SK-N-SH (cell line): ENCODE results near the gene CDH4. TPM values are rescaled to one million over a fixed set of nuclear protein-coding genes. Genes with fewer than 3 reads are reported as not detected.

ENCODE experiments used
- CTCF ChIA-PET: fragments of 300-600, 350-600 bp; formaldehyde crosslinking; extraction: SDS; loops from one replicate; lab custom pipeline; 2021; lab: Yijun Ruan, JAX
- POLR2A ChIA-PET: fragments of 350-600 bp; sonication (Branson Sonifier 250); formaldehyde crosslinking; extraction: SDS; loops from one replicate; lab custom pipeline; 2020; ENCODE audit warnings: antibody characterized with exemption, inconsistent platforms; lab: Yijun Ruan, JAX
- DNase-seq: peaks from one replicate; pipeline ENCODE4 v3.0.0; 2012
- H2AFZ ChIP-seq: fragments of 200-600 bp; sonication (generic); 2 replicates; pipeline ENCODE4 v1.8.1; 2016; ENCODE audit warnings: antibody characterized with exemption, mild to moderate bottlenecking, low read depth
- H3F3A ChIP-seq: fragments of 200-600 bp; sonication (generic); replicated peaks from 2 replicates; pipeline ENCODE3; 2016; ENCODE audit warnings: antibody characterized with exemption, mild to moderate bottlenecking; ENCODE audit not compliant: insufficient read depth
- H3K27ac ChIP-seq, 2 experiments: fragments of 200-500 bp in 1 of 2; fragments of 200-600 bp in 1 of 2; sonication (Bioruptor generic) in 1 of 2; sonication (generic), shearing (Covaris generic) in 1 of 2; 2 replicates each; pipeline versions ENCODE4 v1.5.1 to v1.6.1; 2014 to 2016; ENCODE audit warnings: low read depth in 2 of 2, inconsistent platforms in 1 of 2, low read length in 1 of 2, mild to moderate bottlenecking in 1 of 2, mixed read lengths in 1 of 2
- H3K27me3 ChIP-seq: fragments of 200-600 bp; sonication (generic), shearing (Covaris generic); 2 replicates; pipeline ENCODE4 v1.6.1; 2016; ENCODE audit warnings: mixed run types; ENCODE audit not compliant: insufficient read depth
- H3K36me3 ChIP-seq, 2 experiments: fragments of 200-500 bp in 1 of 2; fragments of 200-600 bp in 1 of 2; sonication (Bioruptor generic) in 1 of 2; sonication (generic) in 1 of 2; replicated peaks in 1 of 2; 2 replicates each; pipeline versions ENCODE3 to v1.5.1; 2014 to 2016; ENCODE audit warnings: low read length in 1 of 2, mild to moderate bottlenecking in 1 of 2; ENCODE audit not compliant: insufficient read depth in 2 of 2, control insufficient read depth in 1 of 2
- H3K4me1 ChIP-seq, 2 experiments: fragments of 200-500 bp in 1 of 2; fragments of 200-600 bp in 1 of 2; sonication (Bioruptor generic) in 1 of 2; sonication (generic), shearing (Covaris generic) in 1 of 2; 2 replicates each; pipeline versions ENCODE4 v1.5.1 to v1.6.1; 2014 to 2016; ENCODE audit warnings: low read depth in 1 of 2, low read length in 1 of 2, mixed run types in 1 of 2; ENCODE audit not compliant: insufficient read depth in 2 of 2, control insufficient read depth in 1 of 2
- H3K4me2 ChIP-seq: fragments of 200-600 bp; sonication (generic), shearing (Covaris generic); 2 replicates; pipeline ENCODE4 v1.6.1; 2017; ENCODE audit warnings: mixed run types
- H3K4me3 ChIP-seq, 2 experiments: fragments of 200-500 bp in 1 of 2; fragments of 200-600 bp in 1 of 2; sonication (Bioruptor generic) in 1 of 2; sonication (generic), shearing (Covaris generic) in 1 of 2; 2 replicates each; pipeline versions ENCODE4 v1.5.1 to v1.8.1; 2014 to 2016; ENCODE audit warnings: low read depth in 2 of 2, inconsistent platforms in 1 of 2, low read length in 1 of 2, mild to moderate bottlenecking in 1 of 2, mixed read lengths in 1 of 2, moderate library complexity in 1 of 2
- H3K79me2 ChIP-seq: fragments of 200-600 bp; sonication (generic); 2 replicates; pipeline ENCODE4 v1.8.1; 2017; ENCODE audit warnings: mild to moderate bottlenecking; ENCODE audit not compliant: insufficient read depth
- H3K9ac ChIP-seq: fragments of 200-600 bp; sonication (generic); 2 replicates; pipeline ENCODE4 v1.6.1; 2017; ENCODE audit warnings: mixed run types
- H3K9me2 ChIP-seq: fragments of 200-600 bp; sonication (generic); 2 replicates; pipeline ENCODE4 v1.6.1; 2017; ENCODE audit warnings: mixed run types
- H3K9me3 ChIP-seq: fragments of 200-600 bp; sonication (generic); 2 replicates; pipeline ENCODE4 v1.6.1; 2017; ENCODE audit warnings: mixed run types, mild to moderate bottlenecking, moderate library complexity
- H4K20me1 ChIP-seq: fragments of 200-600 bp; sonication (generic); 2 replicates; pipeline ENCODE4 v1.6.1; 2017; ENCODE audit warnings: mild to moderate bottlenecking, mixed run types; ENCODE audit not compliant: insufficient read depth
- CHD2 ChIP-seq: fragments of 150-350 bp; IDR thresholded peaks from 2 replicates; pipeline ENCODE4 v1.6.1; 2018; ENCODE audit warnings: low read length; ENCODE audit not compliant: partially characterized antibody
- CTCF ChIP-seq: fragments of 200-600 bp; sonication (generic); IDR thresholded peaks from 2 replicates; pipeline ENCODE4 v1.6.1; 2017; ENCODE audit warnings: antibody characterized with exemption, mild to moderate bottlenecking, moderate library complexity
- ELF1 ChIP-seq: IDR thresholded peaks from 2 replicates; pipeline ENCODE4 v1.4.0; 2012
- EP300 ChIP-seq, 2 experiments: IDR thresholded peaks; 2 replicates each; pipeline versions ENCODE4 v1.4.0 to v1.6.1; 2012; ENCODE audit warnings: borderline replicate concordance in 1 of 2, low read depth in 1 of 2, low read length in 1 of 2
- FOSL2 ChIP-seq: IDR thresholded peaks from 2 replicates; pipeline ENCODE4 v1.4.0; 2012; ENCODE audit warnings: low read depth, mild to moderate bottlenecking, moderate library complexity, borderline replicate concordance
- GATA2 ChIP-seq: sonication (generic); formaldehyde crosslinking; IDR thresholded peaks from 2 replicates; pipeline ENCODE4 v1.5.0; 2020; ENCODE audit warnings: mild to moderate bottlenecking, missing genetic modification reagents
- JUND ChIP-seq: IDR thresholded peaks from 2 replicates; pipeline ENCODE4 v1.4.0; 2012
- MAX ChIP-seq: IDR thresholded peaks from 2 replicates; pipeline ENCODE4 v1.4.0; 2012; ENCODE audit warnings: low read depth
- MEF2A ChIP-seq: IDR thresholded peaks from 2 replicates; pipeline ENCODE4 v1.4.0; 2012; ENCODE audit warnings: low read depth, borderline replicate concordance
- NRF1 ChIP-seq: IDR thresholded peaks from 2 replicates; pipeline ENCODE4 v1.6.1; 2012; ENCODE audit warnings: low read depth, mild to moderate bottlenecking, low read length
- PBX3 ChIP-seq: IDR thresholded peaks from 2 replicates; pipeline ENCODE4; 2012
- RAD21 ChIP-seq: IDR thresholded peaks from 2 replicates; pipeline ENCODE4 v1.6.1; 2012; ENCODE audit warnings: mild to moderate bottlenecking, low read length
- REST ChIP-seq: IDR thresholded peaks from 2 replicates; pipeline ENCODE4 v1.6.1; 2012; ENCODE audit warnings: mild to moderate bottlenecking, low read depth, low read length, moderate library complexity
- RXRA ChIP-seq: IDR thresholded peaks from 2 replicates; pipeline ENCODE4 v1.4.0; 2012; ENCODE audit warnings: low read depth, mild to moderate bottlenecking, borderline replicate concordance
- TEAD4 ChIP-seq: IDR thresholded peaks from 2 replicates; pipeline ENCODE4 v1.4.0; 2012; ENCODE audit warnings: mild to moderate bottlenecking, borderline replicate concordance; ENCODE audit not compliant: insufficient read depth
- YY1 ChIP-seq: IDR thresholded peaks from 2 replicates; pipeline ENCODE4 v1.4.0; 2012; ENCODE audit warnings: low read depth, mild to moderate bottlenecking
- WGBS: methylation state at CpG from one replicate; pipeline ENCODE4 v1.1.6; 2017; ENCODE audit warnings: low lambda C conversion rate; 5-methylcytosine and 5-hydroxymethylcytosine counted together
- polyA plus RNA-seq, 3 experiments: library from polyadenylated mRNA; depleted of rRNA; stranded (reverse); fragments of >200 nt; gene quantifications; 2 replicates each; pipeline ENCODE4 v1.2.3, GENCODE V29; 2012
- TF ChIP-seq, protein P1 (sequence below): fragments of 150-350 bp; IDR thresholded peaks from 2 replicates; pipeline ENCODE4 v1.6.1; 2017; ENCODE audit warnings: antibody characterized with exemption, low read length, low read depth, borderline replicate concordance
- TF ChIP-seq, protein P2 (sequence below): IDR thresholded peaks from 2 replicates; pipeline ENCODE4 v1.4.0; 2012; ENCODE audit warnings: low read depth, borderline replicate concordance
- TF ChIP-seq, protein P3 (sequence below): IDR thresholded peaks from 2 replicates; pipeline ENCODE4 v1.4.0; 2012; ENCODE audit warnings: low read depth, borderline replicate concordance

Gene CDH4
- polyA plus RNA-seq, 1 of the 3 experiments (the other 2 are of a cell fraction) = not detected

- TF ChIP-seq, protein P1, sequence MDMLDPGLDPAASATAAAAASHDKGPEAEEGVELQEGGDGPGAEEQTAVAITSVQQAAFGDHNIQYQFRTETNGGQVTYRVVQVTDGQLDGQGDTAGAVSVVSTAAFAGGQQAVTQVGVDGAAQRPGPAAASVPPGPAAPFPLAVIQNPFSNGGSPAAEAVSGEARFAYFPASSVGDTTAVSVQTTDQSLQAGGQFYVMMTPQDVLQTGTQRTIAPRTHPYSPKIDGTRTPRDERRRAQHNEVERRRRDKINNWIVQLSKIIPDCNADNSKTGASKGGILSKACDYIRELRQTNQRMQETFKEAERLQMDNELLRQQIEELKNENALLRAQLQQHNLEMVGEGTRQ = no peak
- TF ChIP-seq FOSL2 (no peak), JUND (no peak)
- TF ChIP-seq, protein P2, sequence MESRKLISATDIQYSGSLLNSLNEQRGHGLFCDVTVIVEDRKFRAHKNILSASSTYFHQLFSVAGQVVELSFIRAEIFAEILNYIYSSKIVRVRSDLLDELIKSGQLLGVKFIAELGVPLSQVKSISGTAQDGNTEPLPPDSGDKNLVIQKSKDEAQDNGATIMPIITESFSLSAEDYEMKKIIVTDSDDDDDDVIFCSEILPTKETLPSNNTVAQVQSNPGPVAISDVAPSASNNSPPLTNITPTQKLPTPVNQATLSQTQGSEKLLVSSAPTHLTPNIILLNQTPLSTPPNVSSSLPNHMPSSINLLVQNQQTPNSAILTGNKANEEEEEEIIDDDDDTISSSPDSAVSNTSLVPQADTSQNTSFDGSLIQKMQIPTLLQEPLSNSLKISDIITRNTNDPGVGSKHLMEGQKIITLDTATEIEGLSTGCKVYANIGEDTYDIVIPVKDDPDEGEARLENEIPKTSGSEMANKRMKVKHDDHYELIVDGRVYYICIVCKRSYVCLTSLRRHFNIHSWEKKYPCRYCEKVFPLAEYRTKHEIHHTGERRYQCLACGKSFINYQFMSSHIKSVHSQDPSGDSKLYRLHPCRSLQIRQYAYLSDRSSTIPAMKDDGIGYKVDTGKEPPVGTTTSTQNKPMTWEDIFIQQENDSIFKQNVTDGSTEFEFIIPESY = no peak
Measured at GRCh38 chr20:61668065-61668650, 416.1 kb downstream of the CDH4 start (continued).

GRCh38 chr20:61668771-61669503 lies 416.9 kb downstream of the CDH4 start:
- ChIA-PET CTCF (interaction anchor here (1.3 kb wide), 1 partner anchor 12 kb away, joined by 3 read pairs; no protein-coding TSS in a partner anchor), POLR2A (no interaction called here)
- no peak overlapping the region for H3K9ac ChIP-seq
- WGBS = 65% methylated on average over 12 of the region's 20 CpGs
- no peak overlapping the region for H3K27ac ChIP-seq
- no peaks in the 10 kb centered on the region for H3F3A ChIP-seq
- H3K79me2 ChIP-seq = no peaks in the 10 kb centered on the region
- no peak overlapping the region for H2AFZ ChIP-seq
- H3K4me1 ChIP-seq = no peaks in the 10 kb centered on the region
- no peaks in the 10 kb centered on the region for H4K20me1 ChIP-seq
- no peak overlapping the region for H3K4me2 ChIP-seq
- TF ChIP-seq MEF2A (no peak), PBX3 (no peak), RXRA (no peak), ELF1 (no peak), TEAD4 (no peak), NRF1 (no peak), JUND (no peak), EP300 (IDR thresholded peaks at IDR 0.05; ENCODE audit: borderline replicate concordance in 1 of 2, low read depth in 1 of 2, low read length in 1 of 2) (no peak), CHD2 (no peak), GATA2 (CRISPR knock-in tag) (no peak), MAX (no peak), CTCF (no peak), RAD21 (no peak), YY1 (no peak), REST (no peak)
- TF ChIP-seq, protein P3, sequence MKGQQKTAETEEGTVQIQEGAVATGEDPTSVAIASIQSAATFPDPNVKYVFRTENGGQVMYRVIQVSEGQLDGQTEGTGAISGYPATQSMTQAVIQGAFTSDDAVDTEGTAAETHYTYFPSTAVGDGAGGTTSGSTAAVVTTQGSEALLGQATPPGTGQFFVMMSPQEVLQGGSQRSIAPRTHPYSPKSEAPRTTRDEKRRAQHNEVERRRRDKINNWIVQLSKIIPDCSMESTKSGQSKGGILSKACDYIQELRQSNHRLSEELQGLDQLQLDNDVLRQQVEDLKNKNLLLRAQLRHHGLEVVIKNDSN = no peak
- H3K9me3 ChIP-seq = no peaks in the 10 kb centered on the region
- no peaks in the 10 kb centered on the region for H3K36me3 ChIP-seq
- no peaks in the 10 kb centered on the region for H3K9me2 ChIP-seq
- H3K4me3 ChIP-seq = no peak overlapping the region
- no peak for DNase-seq
- no peaks in the 10 kb centered on the region for H3K27me3 ChIP-seq
